NK-92 (cell line): ENCODE data around the gene WNK1.
"Not testable (repeated sequence)": the region's sequence is repeated elsewhere in the genome, so short reads cannot be mapped to it uniquely, and the experiment has no call there.

Experiments used
- DNase-seq: peaks from one replicate; lab custom pipeline; 2025; ENCODE audit not compliant: unreplicated experiment; lab: John Stamatoyannopoulos, UW

WNK1 gene

GRCh38 chr12:740921-741320, 11.5 kb upstream of the WNK1 start:
- no peak for DNase-seq

GRCh38 chr12:749751-750270, 2.6 kb upstream of the WNK1 start:
- DNase-seq, result no peak

GRCh38 chr12:750366-751191, 1.8 kb upstream of the WNK1 start:
- DNase-seq, result no peak

- no peak for DNase-seq
Observed at GRCh38 chr12:751192-751998, 984 bp upstream of the WNK1 start.

GRCh38 chr12:752695-753610, 574 bp downstream of the WNK1 start:
- no peak for DNase-seq

- DNase-seq, result no peak
Observed at GRCh38 chr12:753611-754472, 1.5 kb downstream of the WNK1 start.

- DNase-seq, result no peak
Observed at GRCh38 chr12:754473-754820, 2.1 kb downstream of the WNK1 start.

- DNase-seq, result no peak
Observed at GRCh38 chr12:754851-755562, 2.6 kb downstream of the WNK1 start.

GRCh38 chr12:759628-760027, 7.2 kb downstream of the WNK1 start:
- DNase-seq, result no peak

- DNase-seq, result no peak
Observed at GRCh38 chr12:761256-761655, 8.9 kb downstream of the WNK1 start.

- DNase-seq, result no peak
Observed at GRCh38 chr12:765840-766239, 13.5 kb downstream of the WNK1 start.

- DNase-seq, result no peak
Observed at GRCh38 chr12:768434-768833, 16.1 kb downstream of the WNK1 start.

- DNase-seq, result no peak
Observed at GRCh38 chr12:770479-770878, 18.1 kb downstream of the WNK1 start.

- DNase-seq, result no peak
Observed at GRCh38 chr12:772056-772697, 19.8 kb downstream of the WNK1 start.

GRCh38 chr12:774051-774614, 21.8 kb downstream of the WNK1 start:
- DNase-seq, result no peak

GRCh38 chr12:775973-776771, 23.8 kb downstream of the WNK1 start:
- not testable (repeated sequence) for DNase-seq

GRCh38 chr12:776772-777373, 24.5 kb downstream of the WNK1 start:
- DNase-seq, result not testable (repeated sequence)
